Measurements from ENCODE around the gene SLC5A9. TPM values are rescaled to one million over a fixed set of nuclear protein-coding genes. Genes with fewer than 3 reads are reported as not detected.

Gene SLC5A9
- total and polyA plus RNA-seq, 2 of the 4 experiments (the other 2 are of a cell fraction): not detected

- no peak overlapping the region for H3K23ac ChIP-seq (ENCODE audit: low read depth, low read length)
- dilution Hi-C loops (cut with HindIII; ENCODE audit: low sequenced_read_pairs, unreplicated experiment): no loop called here
- DNase-seq: no peak
- H4K20me1 ChIP-seq (ENCODE audit: insufficient read depth, low read length): no peaks in the 10 kb centered on the region
- POLR2A ChIA-PET (ENCODE audit: unreplicated experiment): no interaction called here
- H3K79me1 ChIP-seq (ENCODE audit: low read depth in 1 of 2, low read length in 2 of 2): no peaks in the 10 kb centered on the region
- H3K36me3 ChIP-seq (ENCODE audit: control insufficient read depth, insufficient read depth, low read length): no peaks in the 10 kb centered on the region
- H2AK9ac ChIP-seq (replicated peaks; ENCODE audit: low read depth, low read length, poor library complexity): no peak overlapping the region
- no peak overlapping the region for H3K14ac ChIP-seq (replicated peaks; ENCODE audit: low read depth, low read length)
- no peaks in the 10 kb centered on the region for H3K27me3 ChIP-seq (ENCODE audit: control insufficient read depth, insufficient read depth, low read length)
- no peak overlapping the region for H2BK20ac ChIP-seq (ENCODE audit: low read depth, low read length)
- H3K27ac ChIP-seq (ENCODE audit: insufficient read depth, low read length): no peak overlapping the region
- H4K91ac ChIP-seq (ENCODE audit: insufficient read depth, low read depth, low read length): no peak overlapping the region
- no peaks in the 10 kb centered on the region for H3K9me1 ChIP-seq (ENCODE audit: insufficient read depth, low read length)
- no peak for TF ChIP-seq CHD1 (IDR thresholded peaks at IDR 0.05; ENCODE audit: low read depth, low read length)
- TF ChIP-seq SMC3 (IDR thresholded peaks at IDR 0.05; ENCODE audit: low read depth, low read length): no peak
- no peak for TF ChIP-seq NFE2L2 (IDR thresholded peaks at IDR 0.05; ENCODE audit: low read depth, low read length)
- TF ChIP-seq, protein P1, sequence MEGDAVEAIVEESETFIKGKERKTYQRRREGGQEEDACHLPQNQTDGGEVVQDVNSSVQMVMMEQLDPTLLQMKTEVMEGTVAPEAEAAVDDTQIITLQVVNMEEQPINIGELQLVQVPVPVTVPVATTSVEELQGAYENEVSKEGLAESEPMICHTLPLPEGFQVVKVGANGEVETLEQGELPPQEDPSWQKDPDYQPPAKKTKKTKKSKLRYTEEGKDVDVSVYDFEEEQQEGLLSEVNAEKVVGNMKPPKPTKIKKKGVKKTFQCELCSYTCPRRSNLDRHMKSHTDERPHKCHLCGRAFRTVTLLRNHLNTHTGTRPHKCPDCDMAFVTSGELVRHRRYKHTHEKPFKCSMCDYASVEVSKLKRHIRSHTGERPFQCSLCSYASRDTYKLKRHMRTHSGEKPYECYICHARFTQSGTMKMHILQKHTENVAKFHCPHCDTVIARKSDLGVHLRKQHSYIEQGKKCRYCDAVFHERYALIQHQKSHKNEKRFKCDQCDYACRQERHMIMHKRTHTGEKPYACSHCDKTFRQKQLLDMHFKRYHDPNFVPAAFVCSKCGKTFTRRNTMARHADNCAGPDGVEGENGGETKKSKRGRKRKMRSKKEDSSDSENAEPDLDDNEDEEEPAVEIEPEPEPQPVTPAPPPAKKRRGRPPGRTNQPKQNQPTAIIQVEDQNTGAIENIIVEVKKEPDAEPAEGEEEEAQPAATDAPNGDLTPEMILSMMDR (conservative IDR thresholded peaks at IDR 0.05; ENCODE audit: low read depth, low read length): no peak
- TF ChIP-seq FOS (IDR thresholded peaks at IDR 0.05; ENCODE audit: low read depth, low read length): no peak
- TF ChIP-seq, protein P2, sequence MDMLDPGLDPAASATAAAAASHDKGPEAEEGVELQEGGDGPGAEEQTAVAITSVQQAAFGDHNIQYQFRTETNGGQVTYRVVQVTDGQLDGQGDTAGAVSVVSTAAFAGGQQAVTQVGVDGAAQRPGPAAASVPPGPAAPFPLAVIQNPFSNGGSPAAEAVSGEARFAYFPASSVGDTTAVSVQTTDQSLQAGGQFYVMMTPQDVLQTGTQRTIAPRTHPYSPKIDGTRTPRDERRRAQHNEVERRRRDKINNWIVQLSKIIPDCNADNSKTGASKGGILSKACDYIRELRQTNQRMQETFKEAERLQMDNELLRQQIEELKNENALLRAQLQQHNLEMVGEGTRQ (IDR thresholded peaks at IDR 0.05; ENCODE audit: low read depth, low read length): no peak
- TF ChIP-seq RAD21 (IDR thresholded peaks at IDR 0.05; ENCODE audit: low read length): no peak
- no peak for TF ChIP-seq RCOR1 (IDR thresholded peaks at IDR 0.05; ENCODE audit: insufficient replicate concordance, low read length)
- TF ChIP-seq MXI1 (IDR thresholded peaks at IDR 0.05; ENCODE audit: borderline replicate concordance, low read depth, low read length): no peak
- no peak for TF ChIP-seq POLR2A (IDR thresholded peaks at IDR 0.05; ENCODE audit: low read depth, low read length)
- no peak for TF ChIP-seq RFX5 (IDR thresholded peaks at IDR 0.05; ENCODE audit: low read depth, low read length)
- no peak for TF ChIP-seq CEBPB (IDR thresholded peaks at IDR 0.05; ENCODE audit: low read depth, low read length)
- TF ChIP-seq, protein P3, sequence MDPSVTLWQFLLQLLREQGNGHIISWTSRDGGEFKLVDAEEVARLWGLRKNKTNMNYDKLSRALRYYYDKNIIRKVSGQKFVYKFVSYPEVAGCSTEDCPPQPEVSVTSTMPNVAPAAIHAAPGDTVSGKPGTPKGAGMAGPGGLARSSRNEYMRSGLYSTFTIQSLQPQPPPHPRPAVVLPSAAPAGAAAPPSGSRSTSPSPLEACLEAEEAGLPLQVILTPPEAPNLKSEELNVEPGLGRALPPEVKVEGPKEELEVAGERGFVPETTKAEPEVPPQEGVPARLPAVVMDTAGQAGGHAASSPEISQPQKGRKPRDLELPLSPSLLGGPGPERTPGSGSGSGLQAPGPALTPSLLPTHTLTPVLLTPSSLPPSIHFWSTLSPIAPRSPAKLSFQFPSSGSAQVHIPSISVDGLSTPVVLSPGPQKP (IDR thresholded peaks at IDR 0.05; ENCODE audit: borderline replicate concordance, low read depth, low read length): no peak
- no peak for TF ChIP-seq MAFK (IDR thresholded peaks at IDR 0.05; ENCODE audit: low read depth, low read length)
- no peak for TF ChIP-seq BHLHE40 (IDR thresholded peaks at IDR 0.05; ENCODE audit: low read depth, low read length)
- ATAC-seq (ENCODE audit: low read depth): no peak
- no CpG with 5 or more reads among the region's 4 CpGs for WGBS, 2 experiments (ENCODE audit: extremely low coverage in 2 of 2, insufficient read length in 1 of 2)
- no peak overlapping the region for H3K56ac ChIP-seq (ENCODE audit: extremely low read depth, insufficient read depth, low read length)
- no peak overlapping the region for H2BK15ac ChIP-seq (ENCODE audit: low read depth, low read length)
- no peak overlapping the region for H2AFZ ChIP-seq (replicated peaks; ENCODE audit: low read length, poor library complexity)
- no peak overlapping the region for H2AK5ac ChIP-seq (ENCODE audit: low read depth, low read length)
- H3K9ac ChIP-seq (ENCODE audit: low read depth, low read length): no peak overlapping the region
- intact Hi-C loops (cut with micrococcal nuclease): loop anchor here (10.0 kb wide), 1 partner anchor 560 kb away; no protein-coding TSS in a partner anchor
- no peak overlapping the region for H2BK5ac ChIP-seq (ENCODE audit: low read depth, low read length, poor library complexity, severe bottlenecking)
- no peak overlapping the region for H3K4me2 ChIP-seq (ENCODE audit: low read depth, low read length)
- CTCF ChIA-PET: interaction anchor here (1.1 kb wide), 1 partner anchor 9 kb away, joined by 4 read pairs; no protein-coding TSS in a partner anchor
- no peaks in the 10 kb centered on the region for H3K4me1 ChIP-seq (ENCODE audit: control insufficient read depth, insufficient read depth, low read length)
- in situ Hi-C loops (cut with MboI; ENCODE audit: low sequenced_read_pairs): no loop called here
- no peak overlapping the region for H3K18ac ChIP-seq (ENCODE audit: low read depth, low read length)
- H4K5ac ChIP-seq (ENCODE audit: low read depth, low read length): no peak overlapping the region
- BruUV-seq (replicated peaks): no TSS peak
- H3K4me3 ChIP-seq (ENCODE audit: insufficient read depth, low read depth, low read length): no peak overlapping the region
- no peak overlapping the region for H2BK120ac ChIP-seq (ENCODE audit: low read depth, low read length)
- H3K9me3 ChIP-seq (ENCODE audit: control insufficient read depth, insufficient read depth, low read length): no peaks in the 10 kb centered on the region
- H3K4ac ChIP-seq (ENCODE audit: low read depth, low read length): no peak overlapping the region
- H4K8ac ChIP-seq (ENCODE audit: low read depth in 2 of 2, low read length in 2 of 2): no peak overlapping the region
Observed at GRCh38 chr1:48214820-48215219, 7.7 kb upstream of the SLC5A9 start.
